HG03457 (cell line): ENCODE measurements around the gene CDIP1.

ENCODE experiments used
- ATAC-seq: cut with Tn5 transposase; IDR thresholded peaks from one replicate; pipeline ENCODE4 v1.9.1; 2021; ENCODE audit warnings: moderate number of reproducible peaks; ENCODE audit not compliant: unreplicated experiment

The CDIP1 gene

DNA sequence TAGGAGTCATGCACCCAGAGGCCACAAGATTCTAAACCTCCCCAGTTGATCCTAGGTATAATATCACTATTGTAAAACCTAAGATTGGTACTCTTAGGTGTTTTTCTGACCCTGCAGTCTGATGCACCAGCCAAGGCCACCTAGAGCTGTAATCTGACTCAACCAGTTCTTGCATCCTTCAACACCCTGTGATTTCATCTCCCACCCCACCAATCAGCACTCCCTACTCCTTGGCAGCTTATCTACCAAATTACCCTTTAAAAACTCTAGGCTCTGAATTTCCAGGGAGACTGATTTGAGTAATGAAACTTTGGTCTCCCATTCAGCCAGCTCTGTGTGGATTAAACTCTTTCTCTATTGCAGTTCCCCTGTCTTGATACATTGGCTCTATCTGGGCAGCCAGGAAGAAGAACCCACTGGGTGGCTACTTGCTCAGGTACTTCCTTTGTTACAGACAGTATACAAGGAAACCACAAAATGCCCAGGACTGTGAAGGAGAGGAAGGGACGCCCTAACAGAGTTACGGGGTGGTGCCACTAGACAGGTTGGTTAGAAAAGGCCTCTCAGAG is 1.2 kb upstream of the CDIP1 start:
- no peak for ATAC-seq

DNA sequence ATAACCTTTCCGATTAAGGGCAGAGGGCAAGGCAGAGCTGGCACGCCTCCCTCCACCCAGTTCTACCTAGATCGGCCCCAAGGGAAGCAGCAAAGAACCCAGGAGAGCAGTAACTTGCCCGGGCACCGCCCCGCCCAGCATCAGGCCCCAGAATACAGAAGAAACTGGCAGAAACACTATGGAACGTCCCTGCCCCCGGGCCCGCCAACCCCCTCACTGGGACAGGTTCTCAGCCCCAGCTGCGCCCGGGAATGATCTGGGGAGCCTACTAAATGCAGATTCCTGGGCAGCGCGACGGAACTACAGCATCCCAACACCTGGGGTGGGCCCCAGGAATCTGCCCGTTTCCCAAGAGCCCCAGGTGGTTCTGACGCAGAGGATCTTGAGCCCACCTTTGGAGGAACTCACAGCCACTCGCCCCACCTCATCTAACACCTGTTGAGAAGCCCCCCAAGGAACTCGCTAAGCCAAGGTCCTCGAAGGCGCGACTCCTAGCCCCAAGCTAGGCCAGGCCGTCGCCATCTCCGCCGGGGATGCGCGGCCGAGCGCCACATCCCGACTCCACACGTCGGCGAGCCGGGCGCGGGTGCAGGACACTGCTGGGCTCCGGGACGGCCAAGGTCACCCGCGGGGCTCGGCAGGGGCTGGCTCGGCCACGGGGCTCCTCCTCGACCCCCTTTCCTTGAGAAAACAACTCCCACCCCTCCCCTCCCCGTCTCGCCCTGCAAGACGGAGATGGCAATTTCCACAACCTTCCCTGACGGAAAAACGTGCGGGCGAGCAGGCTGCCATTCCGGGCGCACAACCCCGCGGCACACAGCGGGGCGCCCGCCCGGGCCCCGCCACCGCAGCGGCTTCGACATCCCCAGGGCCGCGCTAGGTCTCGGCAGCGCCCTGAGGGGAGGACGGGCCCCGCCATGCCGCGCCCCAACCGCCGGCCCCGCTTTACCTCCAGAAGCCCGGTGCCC is 913 bp downstream of the CDIP1 start:
- no peak for ATAC-seq

GRCh38 chr16:4536391-4537106 is 2.0 kb downstream of the CDIP1 start:
- ATAC-seq, result no peak

DNA sequence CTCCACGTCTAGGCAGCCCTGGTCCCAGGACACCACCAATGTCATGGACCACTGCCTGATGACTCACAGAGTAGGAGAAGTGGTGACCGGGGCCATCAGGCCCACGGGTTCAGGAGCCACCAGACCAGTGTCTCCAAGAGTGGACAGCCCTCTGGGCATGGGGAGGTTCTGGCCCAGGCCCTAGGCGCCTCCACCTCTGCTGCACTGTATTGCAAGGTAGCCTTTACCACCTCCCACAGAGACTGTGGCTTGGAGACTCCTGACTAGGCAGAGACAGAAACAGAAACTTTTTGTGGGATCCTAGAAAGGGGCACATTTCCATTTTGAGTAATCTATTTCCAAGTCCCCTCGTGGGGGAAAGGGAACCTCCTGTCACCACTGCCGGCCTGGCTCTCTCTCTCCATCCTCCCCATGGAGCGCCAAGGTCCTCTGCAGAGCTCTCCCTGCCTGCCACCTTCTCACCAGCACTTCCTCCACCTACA is 2.9 kb downstream of the CDIP1 start:
- ATAC-seq, result no peak

- no peak for ATAC-seq
These were observed 4.3 kb downstream of the CDIP1 start for GRCh38 chr16:4534151-4534790.

DNA sequence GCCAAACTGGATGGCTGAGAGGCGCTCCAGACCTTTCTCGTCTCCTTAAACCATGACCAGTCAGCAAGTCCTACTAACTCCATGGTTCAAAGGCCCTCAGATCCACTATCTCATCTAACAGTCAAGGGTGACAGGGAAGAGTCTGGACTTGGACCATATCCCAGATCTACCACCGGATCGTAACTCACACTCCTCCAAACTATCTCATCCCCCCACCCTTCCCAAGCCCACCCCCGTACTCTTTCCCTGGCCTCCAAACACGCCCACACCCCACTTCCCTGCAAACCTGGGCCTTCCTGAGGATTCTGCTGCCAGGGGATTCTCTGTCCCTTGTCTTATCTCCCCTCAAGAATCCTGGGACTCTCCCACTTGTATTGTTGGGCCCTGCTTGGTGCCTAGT is 5.1 kb downstream of the CDIP1 start:
- ATAC-seq, result no peak

GRCh38 chr16:4532238-4532637 is 6.3 kb downstream of the CDIP1 start:
- ATAC-seq, result no peak

DNA sequence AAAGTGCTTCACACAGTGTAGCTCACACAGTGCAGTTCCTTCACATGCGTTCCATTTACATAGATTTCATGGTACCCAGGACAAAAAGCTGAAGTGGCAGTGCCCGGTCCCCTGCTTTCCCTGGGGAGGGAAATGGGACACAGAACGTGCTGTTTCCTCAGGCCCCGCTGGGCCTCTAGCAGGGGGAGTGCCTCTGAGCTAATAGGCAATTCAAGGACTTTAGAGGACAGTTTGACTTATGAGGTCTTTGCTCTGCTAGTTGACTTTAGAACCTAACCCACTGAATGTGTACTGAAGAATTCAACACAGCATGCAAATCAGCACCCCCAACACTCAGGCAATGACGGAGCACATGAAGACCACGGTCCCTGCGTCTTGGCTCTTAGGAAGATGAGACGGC is 6.8 kb downstream of the CDIP1 start:
- no peak for ATAC-seq

GRCh38 chr16:4529085-4530060 is 9.2 kb downstream of the CDIP1 start:
- no peak for ATAC-seq

DNA sequence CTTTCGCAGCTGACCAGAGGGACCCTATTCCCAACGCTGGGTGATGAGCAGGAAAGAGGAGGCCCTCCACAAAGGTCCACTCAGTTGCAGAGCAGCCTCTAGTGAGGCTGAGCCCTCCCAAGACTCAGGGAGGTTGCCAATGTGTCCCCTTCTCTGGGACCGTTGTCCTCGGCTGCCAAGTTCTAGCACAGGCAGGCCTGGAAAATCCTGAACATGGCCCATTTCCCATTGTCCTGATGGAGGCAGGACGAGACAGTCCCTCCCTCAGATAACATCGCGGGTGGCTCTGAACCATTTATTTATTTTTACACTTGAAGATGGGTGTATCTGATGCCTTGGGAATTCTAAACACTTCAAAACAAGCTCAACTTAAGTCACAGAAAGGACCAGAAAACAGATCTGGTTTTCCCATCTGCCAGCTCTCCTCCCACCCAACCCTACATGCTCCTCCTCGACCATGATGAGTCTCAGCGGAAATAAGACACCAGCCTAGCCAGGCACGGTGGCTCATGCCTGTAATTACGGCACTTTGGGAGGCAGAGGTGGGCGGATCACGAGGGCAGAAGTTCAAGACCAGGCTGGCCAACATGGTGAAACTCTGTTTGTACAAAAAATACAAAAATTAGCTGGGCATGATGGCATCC is 12.8 kb downstream of the CDIP1 start:
- ATAC-seq, result no peak

GRCh38 chr16:4525069-4525468 is 13.5 kb downstream of the CDIP1 start:
- no peak for ATAC-seq

DNA sequence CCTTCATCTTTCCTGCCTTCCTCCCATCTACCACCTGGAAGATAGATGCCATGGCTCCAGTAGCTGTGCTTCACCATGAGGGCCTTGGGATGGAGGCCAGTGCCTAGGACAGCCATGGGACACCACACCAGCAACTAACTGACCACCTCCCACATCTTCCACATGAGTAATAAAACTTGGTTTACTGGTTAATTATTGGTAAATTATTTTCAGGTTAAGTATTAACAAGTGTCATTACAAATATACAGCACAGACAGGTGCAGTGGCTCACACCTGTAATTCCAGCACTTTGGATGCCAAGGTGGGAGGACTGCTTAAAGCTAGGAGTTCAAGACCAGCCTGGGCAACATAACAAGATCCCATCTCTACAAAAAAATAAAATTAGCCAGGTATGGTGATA is 14.0 kb downstream of the CDIP1 start:
- no peak for ATAC-seq

DNA sequence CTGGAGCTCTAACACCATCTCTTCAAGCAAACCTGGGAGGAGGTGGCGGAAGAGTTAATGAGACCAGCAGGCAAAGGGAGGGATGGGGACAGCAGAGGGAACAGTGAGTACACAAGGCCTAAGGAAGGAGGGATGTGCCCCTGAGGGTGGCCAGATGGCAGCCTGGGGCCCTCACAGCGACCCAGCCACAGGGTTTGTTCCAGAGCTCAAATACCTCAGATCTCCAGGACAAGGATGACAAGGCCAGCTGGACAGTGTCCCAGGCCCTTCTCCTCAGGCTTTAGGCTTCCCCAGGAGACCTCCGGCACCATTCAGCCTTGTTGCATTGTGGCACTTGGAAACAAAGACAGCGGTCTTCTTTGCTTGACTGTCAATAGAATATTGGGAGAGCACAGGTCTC is 14.9 kb downstream of the CDIP1 start:
- no peak for ATAC-seq

GRCh38 chr16:4522051-4522581 is 16.5 kb downstream of the CDIP1 start:
- ATAC-seq, result no peak

- ATAC-seq, result no peak
These were observed 17.7 kb downstream of the CDIP1 start for GRCh38 chr16:4520913-4521312.

GRCh38 chr16:4519274-4520058 is 19.1 kb downstream of the CDIP1 start:
- ATAC-seq, result no peak

DNA sequence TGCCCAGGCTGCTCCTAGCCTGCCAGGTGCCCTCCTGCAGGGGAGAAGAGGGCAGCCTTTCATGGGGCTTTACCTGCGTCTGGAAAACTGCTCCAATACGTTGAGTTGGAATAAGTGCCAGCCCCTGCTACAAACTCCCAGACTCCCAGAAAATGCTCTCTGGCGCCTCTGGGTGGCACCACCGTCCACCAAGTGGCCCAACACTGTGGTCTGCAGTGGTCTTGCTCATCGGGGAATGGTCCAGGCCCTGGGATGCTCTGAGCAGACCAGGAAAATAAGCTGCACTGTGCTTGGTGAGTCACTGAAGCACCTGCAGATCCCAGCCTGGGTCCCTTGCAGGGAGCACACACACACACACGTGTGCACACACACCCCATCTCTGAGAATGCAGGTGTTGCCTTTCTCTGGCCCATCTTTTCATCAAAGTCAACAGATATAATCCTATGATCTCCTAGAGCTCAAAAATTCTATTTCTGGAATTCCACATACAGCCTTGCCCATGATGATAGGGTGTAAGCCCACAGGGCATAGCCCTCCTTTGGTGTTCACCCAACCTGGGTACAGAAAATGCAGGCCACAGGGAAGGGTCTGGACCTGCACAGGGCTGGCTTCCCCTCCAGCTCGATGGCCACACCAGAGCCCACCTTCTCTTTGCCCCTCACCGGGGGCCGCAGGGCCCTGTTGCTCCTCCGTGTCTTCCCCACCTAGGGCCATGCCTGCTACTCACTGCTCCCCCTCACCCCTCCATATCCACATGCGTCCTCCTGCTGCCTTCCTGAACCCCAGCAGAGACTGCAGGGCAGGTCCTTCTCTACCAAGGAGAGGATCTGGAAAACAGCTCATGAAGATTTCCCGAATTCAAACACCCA is 20.5 kb downstream of the CDIP1 start:
- ATAC-seq, result no peak
